HG02973 (cell line): Measurements from ENCODE around the gene PIP5K1C.

Source experiments
- ATAC-seq: cut with Tn5 transposase; IDR thresholded peaks from one replicate; pipeline ENCODE4 v1.9.1; 2021; ENCODE audit warnings: moderate library complexity; ENCODE audit not compliant: unreplicated experiment

Gene PIP5K1C

DNA sequence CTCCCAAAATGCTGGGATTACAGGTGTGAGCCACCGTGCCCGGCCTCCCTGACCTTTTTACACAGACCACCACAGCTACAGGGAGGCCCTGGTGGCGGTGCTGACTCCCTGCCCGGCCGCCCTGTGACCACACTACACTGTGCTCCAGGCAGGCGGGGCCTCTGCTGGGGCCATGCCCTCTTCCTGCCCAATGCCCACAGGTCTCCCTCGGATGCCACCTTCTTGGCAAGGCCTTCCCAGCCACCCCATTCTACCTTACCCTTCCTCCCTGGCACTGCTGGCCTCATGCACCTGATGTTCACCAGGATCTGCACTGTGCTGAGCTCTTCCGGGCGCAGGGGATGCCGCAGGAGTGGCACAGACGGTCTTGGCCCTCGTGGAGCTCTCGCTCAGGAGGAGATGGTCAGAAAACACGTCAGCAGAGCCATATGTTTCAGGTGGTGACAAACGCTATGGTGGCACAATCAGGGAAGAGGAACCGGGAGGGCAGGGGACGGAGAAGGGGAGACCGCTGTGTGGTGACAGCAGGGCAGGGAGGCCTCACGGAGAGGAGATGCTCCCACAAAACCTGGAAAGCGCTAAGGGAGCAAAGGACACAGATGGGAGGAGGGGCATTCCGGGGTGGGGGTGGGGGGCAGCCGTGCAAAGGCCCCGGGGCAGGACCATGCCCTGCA is 4.1 kb downstream of the PIP5K1C start:
- no peak for ATAC-seq

DNA sequence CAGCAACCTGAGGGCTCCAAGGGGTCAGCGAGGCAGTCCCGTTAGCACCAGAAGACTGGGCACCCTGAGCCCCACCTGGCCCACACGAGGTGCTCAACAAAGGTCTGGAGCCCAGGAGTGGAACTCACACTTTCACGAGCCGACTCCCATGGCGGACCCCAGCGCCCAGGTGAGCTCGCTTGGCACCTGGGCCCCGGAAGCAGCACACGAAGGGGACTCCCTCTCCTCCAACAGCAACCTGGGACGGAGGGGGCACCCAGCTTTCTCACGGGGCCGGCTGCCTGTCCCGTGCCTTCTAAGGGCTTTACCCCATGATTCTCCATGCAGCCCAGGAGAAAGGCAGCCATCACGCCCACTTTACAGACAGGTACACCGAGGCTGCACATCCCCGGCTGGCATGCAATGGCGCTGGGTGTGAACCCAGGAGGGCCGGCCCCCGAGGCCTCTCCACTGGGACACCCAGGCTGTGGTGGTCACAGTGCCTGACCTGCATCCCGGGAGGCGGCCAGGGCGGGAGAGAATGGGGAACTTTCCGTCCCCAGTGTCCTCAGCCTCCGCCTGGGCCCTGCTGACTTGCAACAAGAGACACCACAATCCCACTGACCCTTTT is 5.0 kb downstream of the PIP5K1C start:
- ATAC-seq = no peak

DNA sequence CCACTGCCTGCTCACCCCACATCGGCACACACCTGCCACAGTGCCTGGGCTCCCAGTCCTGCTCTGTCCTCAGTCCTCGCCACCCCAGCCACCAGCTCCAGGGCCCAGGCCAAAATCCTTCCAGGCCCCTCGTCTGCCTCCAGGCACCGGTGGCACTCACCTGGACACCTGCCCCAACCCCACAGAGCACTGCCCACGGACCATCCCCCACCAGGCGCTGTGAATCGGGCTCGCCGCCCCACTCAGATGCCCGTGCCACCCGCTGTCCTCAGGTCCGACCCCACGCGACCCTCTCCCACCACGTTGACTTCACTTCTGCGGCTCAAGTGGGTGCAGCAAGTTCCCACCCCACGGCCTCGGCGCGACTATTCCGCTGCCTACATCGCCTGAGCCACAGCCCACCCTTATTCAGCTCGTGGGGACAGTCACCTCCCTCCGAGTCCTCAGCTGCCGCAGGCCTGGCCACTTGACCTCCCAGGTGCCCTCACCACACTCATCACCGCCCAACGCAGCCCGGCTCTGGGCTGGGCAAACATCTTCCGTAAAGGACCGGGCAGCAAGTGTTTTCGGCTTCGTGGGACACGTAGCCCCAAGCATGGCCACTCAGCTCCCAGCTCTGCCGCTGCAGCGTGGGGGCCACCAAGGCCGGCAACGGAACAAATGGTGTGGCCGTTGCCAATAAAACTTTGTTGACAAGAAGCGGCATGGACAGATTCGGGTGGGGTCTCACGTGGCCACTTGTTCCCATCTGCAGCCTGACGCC is 5.7 kb downstream of the PIP5K1C start:
- ATAC-seq = no peak

DNA sequence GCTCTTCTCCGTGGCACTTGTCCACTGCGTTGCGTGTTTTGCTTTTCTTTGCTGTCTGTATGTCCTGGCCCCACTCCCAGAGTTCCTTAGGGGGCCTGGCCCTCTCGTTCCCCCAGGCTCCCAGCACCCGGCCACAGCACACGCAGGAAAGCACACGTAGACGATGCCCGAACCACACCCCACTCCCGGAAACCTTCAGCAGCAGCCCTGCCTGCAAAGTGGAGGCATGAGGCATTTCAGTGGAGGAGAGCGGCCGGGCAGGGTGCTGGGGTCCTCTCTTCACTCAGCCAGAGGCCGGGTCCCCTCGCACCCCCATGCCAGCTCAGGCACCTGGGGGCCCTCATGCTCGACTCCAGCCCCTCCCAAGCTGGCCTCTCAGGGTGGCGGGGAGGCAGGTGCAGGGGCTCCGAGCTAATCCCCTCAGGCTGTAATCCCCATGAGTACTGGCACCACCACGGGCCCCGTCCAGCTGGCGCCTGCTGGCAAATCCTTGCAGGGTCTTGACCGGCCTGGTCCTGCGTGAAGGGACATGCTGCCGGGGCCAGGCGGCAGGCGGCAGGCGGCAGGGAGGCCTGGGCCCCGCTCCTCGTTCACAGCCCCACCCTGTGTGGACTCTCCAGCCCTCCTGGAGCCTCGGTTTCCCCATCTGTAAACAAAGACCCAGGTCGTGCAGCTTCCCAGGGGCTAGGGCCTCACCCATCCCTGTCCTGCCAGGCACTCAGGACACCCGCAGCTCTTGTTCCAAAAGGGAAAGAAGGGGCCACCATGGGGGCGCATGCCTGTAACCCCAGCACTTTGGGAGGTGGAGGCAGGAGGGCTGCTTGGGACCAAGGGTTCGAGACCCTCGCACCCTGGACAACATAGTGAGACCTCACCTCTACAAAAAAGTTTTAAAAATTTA is 7.0 kb downstream of the PIP5K1C start:
- ATAC-seq = no peak

DNA sequence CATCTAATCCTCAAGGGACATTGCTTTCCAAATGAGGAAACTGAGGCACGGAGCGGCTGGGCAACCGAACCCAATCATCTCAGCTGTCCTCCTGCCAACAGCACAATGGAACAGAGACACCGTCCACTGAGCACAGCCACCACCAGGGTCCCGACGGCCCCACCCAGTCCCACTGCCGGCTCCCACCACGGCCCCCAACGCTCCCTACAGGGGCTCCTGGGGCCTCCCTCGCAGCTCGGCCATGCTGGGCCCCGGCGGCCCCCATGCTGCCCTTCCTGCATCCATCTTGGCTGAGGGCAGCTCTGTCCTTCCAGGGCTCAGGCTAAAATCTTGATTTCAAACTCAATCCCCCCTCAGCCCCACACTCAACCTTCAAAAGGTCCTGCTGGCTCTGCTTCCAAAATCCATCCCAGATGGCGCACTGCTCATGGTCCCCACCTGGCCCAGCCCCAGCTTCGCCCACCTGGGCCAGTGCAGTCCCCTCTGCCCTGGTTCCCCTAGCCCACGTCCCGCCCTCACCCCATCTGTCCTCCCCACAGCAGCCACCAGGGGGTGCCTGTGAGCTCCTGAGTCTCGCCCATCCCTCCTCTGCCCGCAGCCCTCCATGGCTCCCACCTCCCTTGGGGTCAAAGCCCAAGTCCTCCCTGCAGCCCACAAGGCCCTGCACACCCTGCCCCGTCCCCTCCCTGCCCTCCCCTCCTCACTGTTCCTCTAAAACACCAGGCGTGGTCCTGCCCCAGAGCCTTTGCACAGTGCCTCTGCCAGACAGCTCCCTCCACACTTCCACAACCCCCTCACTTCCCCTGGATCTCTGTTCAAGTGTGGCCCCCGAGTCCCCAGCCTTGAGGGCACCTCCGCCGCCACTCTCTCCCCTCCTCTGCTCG is 7.9 kb downstream of the PIP5K1C start:
- no peak for ATAC-seq

DNA sequence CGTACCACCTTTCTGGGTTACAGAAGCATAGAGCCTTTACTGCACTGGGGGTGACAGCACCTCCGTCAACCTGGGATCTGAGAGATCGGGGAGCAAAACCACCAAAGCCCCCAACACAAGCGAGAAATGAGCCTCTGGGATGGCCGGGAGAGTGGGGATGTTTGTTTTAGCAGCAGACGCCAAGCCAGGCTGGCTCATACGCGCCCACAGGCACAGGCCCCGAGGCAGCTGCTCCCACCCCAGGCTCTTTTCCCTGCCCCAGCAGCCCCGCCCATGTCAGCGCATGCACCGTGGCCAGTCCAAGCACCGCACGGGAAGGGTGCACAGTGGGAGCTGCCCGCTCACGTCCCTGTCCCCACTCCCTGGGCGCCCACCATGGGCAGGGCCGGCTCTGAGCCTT is 8.5 kb downstream of the PIP5K1C start:
- no peak for ATAC-seq

DNA sequence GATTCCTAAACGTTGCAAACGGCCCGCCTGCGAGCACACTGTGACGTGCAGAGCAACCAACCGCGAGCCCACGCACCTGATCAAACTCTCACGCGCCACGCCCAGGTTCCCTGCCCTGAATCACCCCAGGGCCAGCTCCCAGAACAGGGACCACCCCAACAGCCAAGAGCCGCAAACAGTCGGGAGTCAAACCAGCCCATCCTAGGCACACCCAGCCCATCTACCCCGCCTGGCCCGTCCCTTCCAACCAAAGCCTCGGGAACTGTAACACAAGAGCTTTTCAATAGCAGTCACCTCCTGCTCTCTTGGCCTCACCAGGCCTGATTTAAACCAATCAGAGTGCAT is 8.9 kb downstream of the PIP5K1C start:
- ATAC-seq = no peak

DNA sequence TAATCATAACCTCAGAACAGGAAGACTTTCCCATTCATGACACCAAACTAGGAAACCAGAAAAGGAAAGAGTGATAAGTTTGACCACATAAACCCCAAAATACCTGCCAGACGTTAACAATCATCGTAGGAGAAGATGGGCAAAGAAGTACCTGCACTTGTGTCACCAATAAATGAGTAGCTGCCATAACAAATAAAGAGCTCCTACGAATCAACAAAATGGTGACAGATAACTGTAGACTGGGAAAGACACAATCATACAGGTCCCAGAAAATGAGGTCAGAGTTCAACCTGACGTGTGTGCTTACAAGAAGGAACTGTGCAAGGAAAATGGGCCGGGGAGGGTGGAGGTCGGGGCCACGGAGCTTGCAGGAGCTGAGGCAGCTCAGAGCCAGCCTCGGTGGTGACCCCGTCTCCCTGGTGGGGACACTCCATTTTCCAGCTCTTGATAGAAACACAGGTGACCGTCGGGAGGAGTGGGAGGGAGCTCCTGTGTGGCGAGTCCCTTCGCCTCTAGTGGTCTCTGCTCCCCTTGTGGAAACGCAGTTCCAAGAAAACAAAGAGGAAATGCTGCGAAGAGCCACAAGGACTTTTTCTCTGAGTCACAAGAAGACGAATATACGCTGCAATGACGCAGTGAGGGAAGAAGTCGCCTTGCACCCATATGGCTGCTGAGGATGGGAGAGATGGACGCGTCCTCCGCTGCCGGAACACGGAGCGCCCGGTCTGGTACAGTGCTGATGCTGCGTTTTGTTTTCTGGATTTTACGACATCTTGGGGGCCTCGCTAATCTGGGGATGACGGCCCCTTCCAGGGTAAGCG is 9.5 kb downstream of the PIP5K1C start:
- no peak for ATAC-seq

DNA sequence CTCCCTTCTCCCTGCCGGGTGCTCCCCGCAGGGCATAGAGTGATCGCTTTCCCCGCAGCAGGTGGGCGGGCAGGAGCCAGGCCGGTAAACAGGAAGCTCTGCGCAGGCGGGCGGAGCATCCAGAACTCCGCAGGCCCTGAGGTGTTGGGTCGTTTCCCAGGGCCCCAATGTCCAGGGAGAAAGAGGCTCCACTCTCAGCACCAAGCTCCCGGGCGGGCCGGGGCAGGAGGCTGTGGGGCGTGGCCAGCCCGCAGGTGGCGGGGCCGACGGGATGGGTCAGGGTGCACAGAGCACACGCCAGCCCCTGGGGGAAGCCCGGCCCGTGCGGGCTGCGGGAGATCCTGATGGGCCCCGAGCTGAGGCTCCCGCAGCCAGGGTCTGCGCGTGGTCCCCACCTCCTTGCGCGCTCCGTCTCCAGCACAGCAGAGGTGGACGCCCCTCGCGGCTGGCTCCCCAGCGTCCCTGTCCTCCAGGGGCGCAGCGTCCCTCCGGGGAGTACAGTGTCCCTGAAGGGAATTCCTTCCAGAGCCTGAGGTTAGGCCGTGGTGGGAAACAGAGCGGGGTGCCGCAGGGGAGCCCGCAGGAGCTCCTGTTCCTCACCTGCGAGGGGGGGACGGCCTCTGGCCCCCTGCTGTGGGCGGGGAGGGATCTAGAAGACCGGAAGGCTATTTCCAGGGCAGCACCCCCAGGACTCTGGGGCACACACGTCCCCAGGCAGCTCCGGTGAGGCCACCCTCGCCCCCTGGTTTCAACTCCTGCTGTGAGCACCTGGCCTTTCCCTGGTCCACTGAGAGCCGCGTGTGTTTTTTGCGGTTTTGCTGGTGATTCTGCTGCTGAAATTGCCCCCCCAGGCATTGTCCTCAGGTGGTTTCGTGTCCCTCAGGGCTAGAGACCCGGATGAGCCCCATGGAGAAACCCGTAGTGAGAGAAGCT is 12.2 kb downstream of the PIP5K1C start:
- no peak for ATAC-seq

DNA sequence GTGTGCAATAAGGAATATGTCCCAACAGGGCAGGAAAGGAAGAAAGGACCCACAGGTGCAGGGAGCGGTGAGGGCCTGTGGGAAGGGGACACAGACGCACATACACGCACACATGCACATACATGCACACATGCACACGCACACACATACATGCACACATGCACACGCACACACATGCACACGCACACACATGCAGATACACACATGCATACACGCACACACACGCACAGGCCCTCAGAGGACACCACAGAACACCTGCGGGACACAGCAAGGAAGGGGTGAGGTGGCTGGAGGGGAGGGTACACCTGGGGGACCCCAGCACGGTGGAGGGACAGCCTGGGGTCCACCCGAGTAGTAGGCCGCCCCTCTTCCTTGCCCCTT is 12.9 kb downstream of the PIP5K1C start:
- no peak for ATAC-seq

DNA sequence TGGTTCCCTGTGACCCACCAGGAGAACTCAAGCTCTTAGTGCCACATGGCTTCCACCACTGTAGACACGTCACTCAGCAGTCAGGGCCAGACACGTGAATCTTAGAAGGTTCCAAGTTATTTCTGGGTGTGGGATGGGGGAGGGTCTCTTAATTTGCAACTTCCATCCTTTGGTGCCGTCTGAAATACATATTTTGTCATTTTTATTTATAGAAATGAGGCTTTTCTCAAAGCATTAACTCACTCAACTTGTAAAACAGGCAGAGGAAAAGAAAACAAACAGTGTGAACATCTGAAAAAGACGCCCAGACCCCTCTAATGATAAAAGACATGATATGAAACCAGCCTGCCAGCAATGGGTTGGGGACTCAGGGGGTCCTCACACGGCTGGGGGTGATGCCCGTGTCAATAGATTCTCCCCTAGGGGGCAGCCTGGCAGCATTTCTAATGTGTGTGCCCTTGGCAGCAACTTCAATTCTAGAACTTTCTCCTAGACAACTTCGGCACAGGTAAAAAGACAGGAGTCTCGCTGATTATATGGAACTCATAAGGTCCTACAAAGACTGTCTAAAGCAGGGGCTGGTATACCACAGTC is 15.4 kb downstream of the PIP5K1C start:
- no peak for ATAC-seq

DNA sequence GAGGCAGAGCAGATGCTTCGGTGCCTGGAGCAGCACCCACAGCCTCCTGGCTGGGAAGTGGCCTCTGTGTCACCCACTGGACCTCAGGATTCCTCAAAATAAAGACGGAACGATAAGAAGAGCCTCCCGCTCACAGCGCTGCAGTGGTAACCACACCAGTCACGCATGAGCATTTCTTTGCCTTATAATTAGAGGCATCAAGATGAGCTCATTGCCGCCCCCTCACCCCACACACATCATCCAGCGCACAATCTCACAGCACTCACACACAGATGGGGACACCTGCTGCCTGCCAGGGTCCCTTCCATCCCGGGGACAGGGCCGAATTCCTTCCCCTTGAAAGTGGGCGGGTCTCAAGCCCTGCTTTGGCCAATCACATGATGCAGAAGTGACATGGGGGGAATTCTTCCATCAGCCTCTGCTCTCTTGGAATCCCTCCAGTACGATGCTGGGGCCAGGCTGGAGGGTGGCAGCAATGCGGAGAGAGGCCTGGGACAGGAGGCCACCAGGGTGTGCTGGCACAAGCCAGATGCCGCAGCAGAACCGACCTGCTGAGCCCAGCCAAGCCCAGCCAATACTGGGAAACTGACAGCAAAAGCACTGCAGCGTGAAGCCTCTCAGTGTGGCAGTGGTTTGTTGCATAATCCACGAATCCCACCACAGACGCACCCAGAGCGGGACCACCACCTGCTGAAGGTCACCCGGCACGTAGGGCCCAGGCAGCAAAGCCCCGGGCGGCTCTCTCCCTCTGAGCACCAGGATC is 16.0 kb downstream of the PIP5K1C start:
- no peak for ATAC-seq

DNA sequence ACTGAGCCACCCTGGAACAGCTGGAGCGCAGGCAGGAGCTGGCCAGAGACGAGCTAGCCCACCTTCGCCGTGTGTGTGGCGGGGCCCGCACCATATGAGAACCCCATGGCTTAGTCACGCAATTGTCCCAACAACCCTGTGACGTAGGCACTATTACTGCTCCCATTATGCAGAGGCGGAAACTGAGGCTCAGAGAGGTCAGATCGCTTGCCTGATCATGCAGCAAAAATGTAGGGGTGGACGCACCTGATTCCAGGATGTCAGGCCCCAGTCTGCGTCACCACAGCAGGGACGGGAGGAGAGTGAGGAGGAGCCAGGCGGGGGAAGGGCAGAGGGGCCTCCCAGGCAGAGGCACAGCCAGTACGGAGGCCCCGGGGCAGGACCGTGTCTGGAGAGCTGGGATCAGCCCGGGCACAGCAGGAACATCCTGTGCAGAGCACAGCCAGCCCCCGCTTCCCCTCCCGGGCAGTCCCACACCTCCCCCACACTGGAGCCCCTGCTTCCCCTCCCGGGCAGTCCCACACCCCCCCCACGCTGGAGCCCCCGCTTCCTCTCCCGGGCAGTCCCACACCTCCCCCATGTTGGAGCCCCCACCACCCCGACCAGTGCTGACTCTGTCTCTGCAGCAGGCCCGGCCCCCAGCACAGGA is 16.7 kb downstream of the PIP5K1C start:
- no peak for ATAC-seq

DNA sequence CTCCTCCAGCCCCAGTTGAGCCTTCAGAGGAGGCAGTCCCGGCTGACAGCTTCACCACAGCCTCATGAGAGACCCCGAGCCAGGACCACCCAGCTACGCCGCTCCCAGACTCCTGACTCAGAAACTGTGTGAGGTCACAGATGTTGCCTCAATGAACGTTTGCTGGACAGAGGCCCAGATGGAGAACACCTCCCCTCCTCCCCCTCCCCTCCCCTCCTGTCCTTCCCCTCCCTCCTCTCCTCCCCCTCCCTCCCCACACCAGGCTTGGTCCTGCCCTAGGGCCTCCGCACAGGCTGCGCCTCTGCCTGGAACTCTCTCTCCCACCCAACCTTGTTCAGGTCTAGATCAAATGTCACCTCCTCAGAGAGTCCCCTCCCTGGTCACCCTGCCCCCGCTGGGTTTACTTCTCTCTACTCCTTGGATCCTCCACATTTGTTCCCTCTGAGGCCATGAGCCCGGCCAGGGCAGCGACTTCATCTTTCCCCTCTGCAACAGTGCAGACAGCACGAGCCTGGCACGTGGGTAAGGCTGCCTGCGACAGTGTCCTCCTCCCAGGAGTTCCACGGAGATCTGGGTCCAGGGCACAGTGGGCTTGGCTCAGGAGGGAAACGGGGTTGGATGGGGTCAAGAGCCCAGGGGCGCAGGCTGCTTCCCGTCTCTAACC is 17.4 kb downstream of the PIP5K1C start:
- no peak for ATAC-seq

DNA sequence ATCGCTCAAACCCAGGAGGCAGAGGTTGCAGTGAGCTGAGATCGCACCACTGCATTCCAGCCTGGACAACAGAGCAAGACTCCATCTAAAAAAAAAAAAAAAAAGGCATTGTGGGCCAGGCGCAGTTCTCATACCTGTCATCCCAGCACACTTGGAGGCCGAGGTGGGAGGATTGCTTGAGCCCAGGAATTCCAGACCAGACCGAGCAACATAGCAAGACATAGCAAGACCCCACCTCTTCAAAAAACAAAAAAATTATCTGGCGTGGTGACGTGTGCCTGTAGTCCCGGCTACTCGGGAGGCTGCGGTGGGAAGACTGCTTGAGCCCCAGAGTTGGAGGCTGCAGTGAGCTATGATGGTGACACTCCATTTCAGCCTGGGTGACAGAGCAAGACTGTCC is 18.0 kb downstream of the PIP5K1C start:
- ATAC-seq = no peak

DNA sequence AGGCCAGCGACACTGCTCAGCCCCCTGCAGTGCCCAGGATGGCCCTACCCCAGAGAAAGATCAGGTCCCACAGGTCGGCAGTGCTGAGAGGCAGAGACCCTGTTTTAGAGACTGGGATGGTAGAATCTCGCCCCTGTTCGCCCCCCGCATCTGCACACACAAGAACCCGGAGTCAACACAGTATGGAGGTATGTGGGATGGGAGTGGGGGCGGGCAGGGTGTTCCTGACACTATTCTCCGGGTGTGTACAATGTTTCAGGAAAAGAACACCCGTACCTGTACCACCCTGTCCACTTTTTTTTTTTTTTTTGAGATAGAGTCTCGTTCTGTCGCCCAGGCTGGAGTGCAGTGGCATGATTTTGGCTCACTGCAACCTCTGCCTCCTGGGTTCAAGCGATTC is 19.3 kb downstream of the PIP5K1C start:
- no peak for ATAC-seq
